Esophagus squamous epithelium (tissue), 5 donors: ENCODE measurements around the gene CACNB1. TPM values are rescaled to one million over a fixed set of nuclear protein-coding genes. Genes with fewer than 3 reads are reported as not detected.
"Not testable (repeated sequence)": the region's sequence is repeated elsewhere in the genome, so short reads cannot be mapped to it uniquely, and the experiment has no call there.

Source experiments
- DNase-seq: peaks from one replicate; lab custom pipeline; 2025; lab: John Stamatoyannopoulos, UW
- H3K27ac ChIP-seq, 4 donors: fragments of 200-600 bp; sonication (generic); one replicate each; pipeline ENCODE4 v1.5.1; 2016 to 2019; ENCODE audit warnings: mild to moderate bottlenecking in 1 of 4
- H3K27me3 ChIP-seq, 4 donors: fragments of 200-600 bp; sonication (generic); 1 replicate in 3 of 4; 2 replicates in 1 of 4; pipeline versions ENCODE4 v1.5.1 to v1.6.0; 2017 to 2021; ENCODE audit warnings: antibody characterized with exemption in 1 of 4
- H3K36me3 ChIP-seq, 3 donors: fragments of 200-600 bp; sonication (generic); one replicate each; pipeline ENCODE4 v1.5.1; 2016 to 2019
- H3K4me1 ChIP-seq, 3 donors: fragments of 200-600 bp; sonication (generic); one replicate each; pipeline ENCODE4 v1.5.1; 2017 to 2019
- H3K4me3 ChIP-seq, 4 donors: fragments of 200-600 bp; sonication (generic); 1 replicate in 3 of 4; 2 replicates in 1 of 4; pipeline ENCODE4 v1.5.1; 2016 to 2019; ENCODE audit warnings: mild to moderate bottlenecking in 2 of 4, moderate library complexity in 1 of 4
- H3K9me3 ChIP-seq, 3 donors: fragments of 200-600 bp; sonication (generic); one replicate each; pipeline ENCODE4 v1.5.1; 2016 to 2019
- POLR2A ChIP-seq, 4 donors: fragments of 450-650 bp; IDR thresholded peaks; one replicate each; pipeline ENCODE4 v1.6.1; 2017; ENCODE audit warnings: antibody characterized with exemption in 4 of 4, mild to moderate bottlenecking in 4 of 4, moderate library complexity in 3 of 4
- WGBS, 2 donors: methylation state at CpG; one replicate each; pipeline ENCODE4 v1.1.5; 2018; 5-methylcytosine and 5-hydroxymethylcytosine counted together
- intact Hi-C: fragments of 100-400 bp; cut with DNase I; formaldehyde crosslinking; loops from one replicate; pipeline ENCODE4 v1.15.0; 2022
- total RNA-seq, 4 donors: library from RNA; depleted of rRNA; stranded (reverse); fragments of >200 nt; gene quantifications; one replicate each; pipeline ENCODE4 v1.1.0, GENCODE V29; 2016
- TF ChIP-seq, protein P1 (sequence below), 6 experiments: fragments of 450-650 bp in 4 of 6; fragments of 200-600 bp in 2 of 6; sonication (generic) in 2 of 6; IDR thresholded peaks; one replicate each; pipeline ENCODE4 v1.5.1; 2016 to 2019; ENCODE audit warnings: antibody characterized with exemption in 6 of 6, mild to moderate bottlenecking in 4 of 6, moderate library complexity in 4 of 6
- donor health status: DM: yes; HTN: yes; CAD: no.

The CACNB1 gene
- total RNA-seq, 4 donors from 2014 or later = 0.53 to 3.6 (median 0.99) TPM

DNA sequence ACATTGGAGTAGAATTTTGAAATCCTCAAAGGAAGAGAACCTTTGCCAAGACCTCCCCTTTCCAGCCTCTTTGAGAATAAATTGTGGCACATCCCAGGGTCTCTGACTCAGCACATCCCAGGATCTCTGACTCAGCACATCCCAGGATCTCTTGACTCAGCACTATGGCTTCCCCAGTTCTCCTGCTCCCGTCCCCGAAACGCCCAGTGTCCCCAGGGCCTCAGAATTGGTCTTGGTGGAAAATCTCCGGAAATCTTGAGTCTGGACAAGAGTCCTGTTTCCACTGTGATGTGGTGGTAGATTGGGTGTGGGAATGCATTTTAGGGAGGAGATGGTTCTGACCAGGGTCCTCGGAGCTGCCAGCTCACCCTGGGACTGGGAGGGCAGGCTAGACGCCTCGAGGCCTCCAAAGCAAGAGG is 65.3 kb downstream of the CACNB1 start:
- peak overlapping the region in 2 of 4 donors; percentile 52 to 58 for H3K27ac ChIP-seq
- no peaks in the 10 kb centered on the region for H3K9me3 ChIP-seq
- no peaks in the 10 kb centered on the region for H3K27me3 ChIP-seq
- TF ChIP-seq, protein P1, sequence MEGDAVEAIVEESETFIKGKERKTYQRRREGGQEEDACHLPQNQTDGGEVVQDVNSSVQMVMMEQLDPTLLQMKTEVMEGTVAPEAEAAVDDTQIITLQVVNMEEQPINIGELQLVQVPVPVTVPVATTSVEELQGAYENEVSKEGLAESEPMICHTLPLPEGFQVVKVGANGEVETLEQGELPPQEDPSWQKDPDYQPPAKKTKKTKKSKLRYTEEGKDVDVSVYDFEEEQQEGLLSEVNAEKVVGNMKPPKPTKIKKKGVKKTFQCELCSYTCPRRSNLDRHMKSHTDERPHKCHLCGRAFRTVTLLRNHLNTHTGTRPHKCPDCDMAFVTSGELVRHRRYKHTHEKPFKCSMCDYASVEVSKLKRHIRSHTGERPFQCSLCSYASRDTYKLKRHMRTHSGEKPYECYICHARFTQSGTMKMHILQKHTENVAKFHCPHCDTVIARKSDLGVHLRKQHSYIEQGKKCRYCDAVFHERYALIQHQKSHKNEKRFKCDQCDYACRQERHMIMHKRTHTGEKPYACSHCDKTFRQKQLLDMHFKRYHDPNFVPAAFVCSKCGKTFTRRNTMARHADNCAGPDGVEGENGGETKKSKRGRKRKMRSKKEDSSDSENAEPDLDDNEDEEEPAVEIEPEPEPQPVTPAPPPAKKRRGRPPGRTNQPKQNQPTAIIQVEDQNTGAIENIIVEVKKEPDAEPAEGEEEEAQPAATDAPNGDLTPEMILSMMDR (IDR thresholded peaks at IDR 0.05) = no peak
- TF ChIP-seq POLR2A (IDR thresholded peaks at IDR 0.05) = no peak
- H3K4me3 ChIP-seq = no peak overlapping the region
- no peak for DNase-seq
- intact Hi-C loops = no loop called here
- peaks cover 0 to 6% (median 3%) of the 10 kb centered on the region in 3 donors for H3K4me1 ChIP-seq
- WGBS, 2 donors = 62% methylated on average over 7 of the region's 7 CpGs; no CpG with 5 or more reads in 1 of the 2 donors
- H3K36me3 ChIP-seq = no peaks in the 10 kb centered on the region

DNA sequence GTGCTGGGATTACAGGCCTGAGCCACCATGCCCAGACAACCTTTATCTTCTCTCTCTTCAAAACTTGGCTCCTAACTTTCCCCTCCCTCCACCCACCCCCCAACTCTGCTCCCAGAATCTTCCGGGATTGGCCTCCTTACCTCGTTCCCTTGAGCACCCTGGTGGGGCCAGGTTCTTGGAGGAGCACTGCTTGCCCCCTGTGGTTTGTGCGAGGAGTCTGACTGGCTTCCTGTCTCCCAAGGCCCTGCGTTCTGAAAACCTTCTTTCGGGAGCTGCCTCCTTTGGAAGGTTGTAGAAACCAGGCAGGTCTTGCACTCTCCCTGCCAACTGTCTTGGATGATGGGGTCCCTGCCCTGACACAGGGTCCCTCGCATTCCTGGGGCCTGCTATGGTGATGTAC is 65.9 kb downstream of the CACNB1 start:
- TF ChIP-seq POLR2A (IDR thresholded peaks at IDR 0.05) = no peak
- TF ChIP-seq, protein P1 (IDR thresholded peaks at IDR 0.05) = no peak
- no peak for DNase-seq
- Histone ChIP-seq H3K27ac (peak overlapping the region in 3 of 4 donors; percentile 16 to 58 (median 49)), H3K27me3 (no peaks in the 10 kb centered on the region), H3K9me3 (no peaks in the 10 kb centered on the region), H3K4me3 (no peak overlapping the region), H3K36me3 (no peaks in the 10 kb centered on the region), H3K4me1 (peaks cover 0 to 6% (median 3%) of the 10 kb centered on the region in 3 donors)
- intact Hi-C loops = no loop called here
- 76% methylated on average over 4 of the region's 6 CpGs; no CpG with 5 or more reads in 1 of the 2 donors for WGBS, 2 donors

DNA sequence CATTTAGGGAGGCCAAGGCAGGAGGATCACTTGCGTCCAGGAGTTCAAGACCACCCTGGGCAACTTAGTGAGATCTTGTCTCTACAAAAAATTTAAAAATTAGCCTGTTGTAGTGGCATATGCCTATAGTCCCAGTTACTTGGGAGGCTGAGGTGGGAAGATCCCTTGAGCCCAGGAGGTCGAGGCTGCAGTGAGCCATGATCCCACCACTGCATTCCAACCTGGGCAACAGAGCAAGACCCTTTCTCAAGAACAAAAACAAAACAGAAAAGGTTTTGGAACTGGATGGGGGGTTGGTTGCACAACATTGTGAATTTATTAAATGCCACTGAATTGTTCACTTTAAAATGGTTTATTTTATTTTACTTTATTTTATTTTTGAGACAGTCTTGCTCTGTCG is 67.3 kb downstream of the CACNB1 start:
- no peak overlapping the region for H3K27ac ChIP-seq
- no peaks in the 10 kb centered on the region for H3K36me3 ChIP-seq
- no peaks in the 10 kb centered on the region for H3K9me3 ChIP-seq
- H3K4me1 ChIP-seq = peaks cover 0 to 6% (median 3%) of the 10 kb centered on the region in 3 donors
- WGBS, 2 donors = 78 to 83% methylated on average over 3 of the region's 3 CpGs
- intact Hi-C loops = no loop called here
- DNase-seq = no peak
- TF ChIP-seq POLR2A (IDR thresholded peaks at IDR 0.05) = no peak
- TF ChIP-seq, protein P1 (IDR thresholded peaks at IDR 0.05) = no peak
- H3K27me3 ChIP-seq = no peaks in the 10 kb centered on the region
- no peak overlapping the region for H3K4me3 ChIP-seq

DNA sequence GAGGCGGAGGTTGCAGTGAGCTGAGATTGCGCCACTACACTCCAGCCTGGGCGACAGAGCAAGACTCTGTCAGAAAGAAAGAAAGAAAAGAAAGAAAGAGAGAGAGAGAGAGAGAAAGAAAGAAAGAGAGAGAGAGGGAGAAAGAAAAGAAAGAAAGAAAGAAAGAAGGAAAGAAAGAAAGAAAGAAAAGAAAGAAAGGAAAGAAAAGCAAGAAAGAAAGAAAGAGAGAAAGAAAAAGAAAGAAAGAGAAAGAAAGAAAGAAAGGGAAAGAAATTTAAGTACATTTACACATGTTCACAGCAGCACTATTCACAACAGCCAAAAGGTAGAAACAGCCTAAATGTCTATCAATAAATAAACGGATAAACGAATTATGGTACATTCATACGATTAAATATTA is 67.9 kb downstream of the CACNB1 start:
- not testable (repeated sequence) for H3K4me1 ChIP-seq

DNA sequence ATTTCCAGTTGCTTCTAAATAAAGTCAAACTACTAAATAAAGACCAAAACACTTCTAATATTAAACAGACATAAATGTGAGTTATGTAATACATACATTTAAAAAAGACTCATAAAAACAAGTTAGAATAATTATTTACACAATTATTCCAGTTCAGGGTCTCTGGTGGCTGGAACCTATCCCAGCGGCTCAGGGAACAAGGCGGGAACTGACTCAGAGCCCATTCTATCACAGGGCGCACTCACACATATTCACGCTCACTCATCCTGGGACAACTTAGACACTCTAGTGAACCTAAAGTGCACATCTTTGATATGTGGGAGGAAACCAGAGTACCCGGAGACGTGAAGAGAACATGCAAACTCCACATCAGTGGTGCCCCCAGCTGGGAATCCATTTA is 71.0 kb downstream of the CACNB1 start:
- H3K4me1 ChIP-seq = peaks cover 0 to 8% (median 0%) of the 10 kb centered on the region in 3 donors
- no peaks in the 10 kb centered on the region for H3K9me3 ChIP-seq
- TF ChIP-seq, protein P1 (IDR thresholded peaks at IDR 0.05) = no peak
- no peak for TF ChIP-seq POLR2A (IDR thresholded peaks at IDR 0.05)
- no peak overlapping the region for H3K4me3 ChIP-seq
- no peak overlapping the region for H3K27ac ChIP-seq
- intact Hi-C loops = no loop called here
- 69 to 70% methylated on average over 4 to 6 of the region's 6 CpGs for WGBS, 2 donors
- H3K36me3 ChIP-seq = no peaks in the 10 kb centered on the region
- no peak for DNase-seq
- H3K27me3 ChIP-seq = no peaks in the 10 kb centered on the region

More for the DNA sequence above, 67.9 kb downstream of the CACNB1 start:
- H3K36me3 ChIP-seq, H3K27ac ChIP-seq, H3K9me3 ChIP-seq, DNase-seq, intact Hi-C loops, H3K4me3 ChIP-seq, H3K27me3 ChIP-seq: not testable (repeated sequence)
- 63 to 83% methylated on average over 5 to 6 of the region's 6 CpGs for WGBS, 2 donors
